ENCODE results near the gene ZNF154.

ZNF154 gene

DNA sequence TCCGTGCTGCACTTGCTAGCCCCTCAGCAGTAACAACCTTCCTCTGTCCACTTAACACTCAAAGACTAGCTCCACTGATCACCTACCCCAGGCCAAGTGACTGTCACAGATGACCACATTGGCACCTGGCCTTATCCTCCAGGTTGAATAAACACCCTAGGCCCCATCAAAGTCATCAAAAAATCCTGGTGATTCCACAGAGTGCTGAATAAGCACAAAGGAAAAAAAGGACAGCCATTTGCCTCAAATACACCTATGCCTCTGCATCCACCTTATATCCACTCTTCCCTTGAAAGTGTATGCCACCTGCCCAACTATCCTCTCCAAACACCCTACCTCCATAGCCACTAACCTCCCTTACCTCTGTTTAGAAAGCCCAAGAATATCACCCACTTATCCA lies 2.7 kb downstream of the ZNF154 start:
- Histone ChIP-seq H3K9ac (ENCODE audit: low read depth, low read length) (no peak overlapping the region), H3K9me3 (ENCODE audit: control insufficient read depth, insufficient read depth, low read length) (peaks cover 20% of the 10 kb centered on the region), H3K36me3 (ENCODE audit: insufficient read depth, low read length) (peaks cover 21% of the 10 kb centered on the region), H3K4me1 (ENCODE audit: insufficient read depth, low read length) (no peaks in the 10 kb centered on the region)

DNA sequence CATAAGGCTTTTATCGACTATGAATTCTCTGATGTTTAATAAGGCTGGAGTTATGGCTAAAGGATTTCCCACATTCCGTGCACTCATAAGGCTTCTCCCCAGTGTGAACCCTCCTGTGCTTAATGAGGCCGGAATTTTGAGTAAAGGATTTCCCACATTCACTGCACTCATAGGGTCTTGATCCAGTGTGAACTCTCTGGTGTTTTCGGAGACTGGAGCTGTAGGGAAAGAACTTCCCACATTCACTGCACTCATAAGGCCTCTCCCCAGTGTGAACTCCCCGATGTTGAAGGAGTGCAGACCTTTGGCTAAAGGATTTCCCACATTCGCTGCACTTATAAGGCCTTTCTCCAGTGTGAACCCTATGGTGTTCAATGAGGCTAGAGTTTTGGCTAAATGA lies 7.4 kb downstream of the ZNF154 start:
- H3K9me3 ChIP-seq (ENCODE audit: control insufficient read depth, insufficient read depth, low read length) = peaks cover 24% of the 10 kb centered on the region
- H3K9ac ChIP-seq (ENCODE audit: low read depth, low read length) = no peak overlapping the region
- no peaks in the 10 kb centered on the region for H3K4me1 ChIP-seq (ENCODE audit: insufficient read depth, low read length)
- H3K36me3 ChIP-seq (ENCODE audit: insufficient read depth, low read length) = peaks cover 40% of the 10 kb centered on the region

DNA sequence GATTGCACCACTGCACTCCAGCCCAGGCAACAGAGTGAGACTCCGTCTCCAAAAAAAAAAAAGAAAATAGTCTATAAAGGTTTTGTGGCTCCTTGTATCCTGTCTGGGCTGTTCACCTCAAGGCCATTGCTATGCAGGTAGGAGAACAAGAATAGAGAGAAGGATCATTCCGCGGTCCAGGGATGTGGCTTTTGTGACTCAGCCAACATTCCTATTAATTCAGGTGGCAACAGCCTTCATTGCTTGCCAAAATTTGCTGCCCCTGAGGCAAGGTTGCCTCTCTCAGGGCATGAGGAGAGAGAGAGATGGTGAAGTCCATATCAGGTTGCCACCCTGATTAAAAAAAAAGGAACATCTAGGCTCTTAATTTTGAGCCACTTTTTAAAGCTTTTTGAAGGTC lies 19.3 kb downstream of the ZNF154 start:
- no peak overlapping the region for H3K9ac ChIP-seq (ENCODE audit: low read depth, low read length)
- H3K4me1 ChIP-seq (ENCODE audit: insufficient read depth, low read length) = no peaks in the 10 kb centered on the region
- peaks cover 48% of the 10 kb centered on the region for H3K9me3 ChIP-seq (ENCODE audit: control insufficient read depth, insufficient read depth, low read length)
- peaks cover 41% of the 10 kb centered on the region for H3K36me3 ChIP-seq (ENCODE audit: insufficient read depth, low read length)

DNA sequence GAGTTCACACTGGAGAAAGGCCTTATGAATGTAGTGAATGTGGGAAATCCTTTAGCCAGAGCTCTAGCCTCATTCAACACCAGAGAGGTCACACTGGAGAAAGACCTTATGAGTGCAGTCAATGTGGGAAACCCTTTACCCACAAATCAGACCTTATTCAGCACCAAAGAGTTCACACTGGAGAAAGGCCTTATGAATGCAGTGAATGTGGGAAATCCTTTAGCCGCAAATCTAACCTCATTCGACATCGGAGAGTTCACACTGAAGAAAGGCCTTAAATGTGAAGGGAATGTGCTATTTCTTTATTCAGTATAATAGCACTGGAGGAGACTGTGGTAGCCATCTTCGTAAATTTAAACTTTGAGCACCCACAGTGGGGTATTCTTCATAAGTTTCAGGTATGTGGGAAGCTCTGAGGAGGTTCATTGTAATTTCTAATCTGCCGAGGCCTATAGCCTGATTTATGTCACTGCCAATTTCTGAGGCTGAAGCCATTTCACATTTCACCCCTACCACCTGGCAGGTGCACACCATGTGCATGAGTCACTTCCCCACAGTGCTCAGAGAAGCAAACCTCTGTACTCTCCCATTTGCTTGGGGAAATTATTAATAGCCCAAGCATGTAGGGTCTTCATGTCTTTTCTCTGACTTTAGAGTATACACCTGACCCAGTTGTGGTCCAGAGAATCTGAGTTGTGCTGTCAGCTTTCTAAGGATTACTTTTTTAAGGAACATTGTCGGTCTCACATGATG lies 20.8 kb downstream of the ZNF154 start:
- Histone ChIP-seq H3K9me3 (ENCODE audit: control insufficient read depth, insufficient read depth, low read length) (peaks cover 63% of the 10 kb centered on the region), H3K9ac (ENCODE audit: low read depth, low read length) (no peak overlapping the region), H3K4me1 (ENCODE audit: insufficient read depth, low read length) (no peaks in the 10 kb centered on the region), H3K36me3 (ENCODE audit: insufficient read depth, low read length) (peaks cover 52% of the 10 kb centered on the region)

DNA sequence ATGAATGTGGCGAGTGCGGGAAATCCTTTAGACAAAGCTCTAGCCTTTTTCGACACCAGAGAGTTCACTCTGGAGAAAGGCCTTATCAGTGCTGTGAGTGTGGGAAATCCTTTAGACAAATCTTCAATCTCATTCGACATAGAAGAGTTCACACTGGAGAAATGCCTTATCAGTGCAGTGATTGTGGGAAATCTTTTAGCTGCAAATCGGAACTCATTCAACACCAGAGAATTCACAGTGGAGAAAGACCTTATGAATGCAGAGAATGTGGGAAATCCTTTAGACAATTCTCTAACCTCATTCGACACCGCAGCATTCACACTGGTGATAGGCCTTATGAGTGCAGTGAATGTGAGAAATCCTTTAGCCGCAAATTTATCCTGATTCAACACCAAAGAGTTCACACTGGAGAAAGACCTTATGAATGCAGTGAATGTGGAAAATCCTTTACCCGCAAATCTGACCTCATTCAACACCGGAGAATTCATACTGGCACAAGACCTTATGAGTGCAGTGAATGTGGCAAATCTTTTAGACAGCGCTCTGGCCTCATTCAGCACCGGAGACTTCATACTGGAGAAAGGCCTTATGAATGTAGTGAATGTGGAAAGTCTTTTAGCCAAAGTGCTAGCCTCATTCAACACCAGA lies 21.5 kb downstream of the ZNF154 start:
- peaks cover 52% of the 10 kb centered on the region for H3K36me3 ChIP-seq (ENCODE audit: insufficient read depth, low read length)
- peaks cover 66% of the 10 kb centered on the region for H3K9me3 ChIP-seq (ENCODE audit: control insufficient read depth, insufficient read depth, low read length)
- H3K9ac ChIP-seq (ENCODE audit: low read depth, low read length) = no peak overlapping the region
- H3K4me1 ChIP-seq (ENCODE audit: insufficient read depth, low read length) = no peaks in the 10 kb centered on the region

DNA sequence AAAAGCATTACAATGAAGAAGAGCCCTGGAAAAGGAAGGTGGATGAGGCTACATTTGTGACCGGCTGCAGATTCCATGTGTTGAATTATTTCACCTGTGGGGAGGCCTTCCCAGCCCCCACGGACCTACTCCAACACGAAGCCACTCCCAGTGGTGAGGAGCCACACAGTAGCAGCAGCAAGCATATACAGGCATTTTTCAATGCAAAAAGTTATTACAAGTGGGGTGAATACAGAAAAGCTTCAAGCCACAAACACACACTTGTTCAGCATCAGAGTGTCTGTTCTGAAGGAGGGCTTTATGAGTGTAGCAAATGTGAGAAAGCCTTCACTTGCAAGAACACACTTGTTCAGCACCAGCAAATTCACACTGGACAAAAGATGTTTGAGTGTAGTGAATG lies 22.3 kb downstream of the ZNF154 start:
- Histone ChIP-seq H3K9ac (ENCODE audit: low read depth, low read length) (no peak overlapping the region), H3K4me1 (ENCODE audit: insufficient read depth, low read length) (no peaks in the 10 kb centered on the region), H3K36me3 (ENCODE audit: insufficient read depth, low read length) (peaks cover 52% of the 10 kb centered on the region), H3K9me3 (ENCODE audit: control insufficient read depth, insufficient read depth, low read length) (peaks cover 66% of the 10 kb centered on the region)

DNA sequence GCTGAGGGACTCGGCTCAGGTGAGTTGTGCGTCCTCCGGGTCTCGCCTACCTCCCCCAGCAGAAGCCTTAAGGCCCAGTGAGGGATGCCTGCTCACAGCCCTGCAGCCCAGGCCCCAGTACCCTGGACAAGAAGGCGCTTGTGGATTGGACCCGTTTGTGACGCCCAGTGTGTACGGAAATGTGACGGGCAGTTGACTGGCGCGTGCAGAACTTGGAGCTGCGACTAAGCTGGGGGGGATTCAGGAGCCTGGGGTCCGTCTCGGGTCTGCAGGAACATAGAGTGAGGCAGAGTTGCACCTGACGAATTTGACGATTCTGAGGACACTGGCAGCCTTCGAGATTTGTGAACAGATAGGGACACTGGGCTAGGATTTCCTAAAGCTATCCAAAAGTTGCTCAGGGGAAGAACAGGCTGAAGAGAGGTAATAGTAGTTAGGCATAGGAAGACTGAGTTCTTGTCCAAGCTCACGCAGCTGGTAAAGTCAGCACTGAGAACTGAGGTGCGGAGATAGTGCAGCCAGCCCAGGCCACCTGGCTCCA lies 26.7 kb downstream of the ZNF154 start:
- peaks cover 36% of the 10 kb centered on the region for H3K36me3 ChIP-seq (ENCODE audit: insufficient read depth, low read length)
- H3K4me1 ChIP-seq (ENCODE audit: insufficient read depth, low read length) = no peaks in the 10 kb centered on the region
- peaks cover 42% of the 10 kb centered on the region for H3K9me3 ChIP-seq (ENCODE audit: control insufficient read depth, insufficient read depth, low read length)
- H3K9ac ChIP-seq (ENCODE audit: low read depth, low read length) = peak overlapping the region; percentile 94

DNA sequence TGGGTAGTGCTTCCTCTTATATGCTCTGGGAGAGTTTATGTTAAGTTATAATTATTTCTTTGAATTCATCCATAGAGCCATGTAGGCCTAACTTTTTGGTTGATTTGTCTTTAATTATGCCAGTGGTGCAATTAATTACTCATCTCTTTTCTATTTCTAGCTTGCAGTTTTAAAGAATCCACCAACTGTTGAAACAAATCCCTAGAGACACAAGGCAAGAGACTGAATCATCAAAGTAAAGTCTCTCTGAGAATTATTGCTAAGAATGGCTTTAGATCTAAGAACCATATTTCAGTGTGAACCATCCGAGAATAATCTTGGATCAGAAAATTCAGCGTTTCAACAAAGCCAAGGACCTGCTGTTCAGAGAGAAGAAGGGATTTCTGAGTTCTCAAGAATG lies 33.1 kb downstream of the ZNF154 start:
- Histone ChIP-seq H3K4me1 (ENCODE audit: insufficient read depth, low read length) (no peaks in the 10 kb centered on the region), H3K9me3 (ENCODE audit: control insufficient read depth, insufficient read depth, low read length) (no peaks in the 10 kb centered on the region), H3K9ac (ENCODE audit: low read depth, low read length) (no peak overlapping the region), H3K36me3 (ENCODE audit: insufficient read depth, low read length) (no peaks in the 10 kb centered on the region)

DNA sequence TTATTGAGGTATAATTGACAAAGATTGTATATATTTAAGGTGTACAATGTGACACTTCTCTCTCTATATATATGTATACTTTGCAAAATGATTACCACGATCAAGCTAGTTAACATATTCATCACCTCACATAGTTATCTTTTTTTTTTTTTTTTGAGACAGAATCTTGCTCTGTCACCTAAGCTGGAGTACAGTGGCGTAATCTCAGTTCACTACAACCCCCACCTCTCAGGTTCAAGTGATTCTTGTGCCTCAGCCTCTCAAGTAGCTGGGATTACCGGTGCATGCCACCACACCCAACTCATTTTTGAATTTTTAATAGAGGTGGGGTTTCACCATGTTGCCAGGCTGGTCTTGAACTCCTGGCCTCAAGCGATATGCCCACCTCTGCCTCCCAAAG lies 36.5 kb downstream of the ZNF154 start:
- Histone ChIP-seq H3K4me1 (ENCODE audit: insufficient read depth, low read length) (no peaks in the 10 kb centered on the region; the same call in 1 of the 2 replicates), H3K9me3 (ENCODE audit: control insufficient read depth, insufficient read depth, low read length) (no peaks in the 10 kb centered on the region), H3K9ac (ENCODE audit: low read depth, low read length) (no peak overlapping the region), H3K36me3 (ENCODE audit: insufficient read depth, low read length) (no peaks in the 10 kb centered on the region)

DNA sequence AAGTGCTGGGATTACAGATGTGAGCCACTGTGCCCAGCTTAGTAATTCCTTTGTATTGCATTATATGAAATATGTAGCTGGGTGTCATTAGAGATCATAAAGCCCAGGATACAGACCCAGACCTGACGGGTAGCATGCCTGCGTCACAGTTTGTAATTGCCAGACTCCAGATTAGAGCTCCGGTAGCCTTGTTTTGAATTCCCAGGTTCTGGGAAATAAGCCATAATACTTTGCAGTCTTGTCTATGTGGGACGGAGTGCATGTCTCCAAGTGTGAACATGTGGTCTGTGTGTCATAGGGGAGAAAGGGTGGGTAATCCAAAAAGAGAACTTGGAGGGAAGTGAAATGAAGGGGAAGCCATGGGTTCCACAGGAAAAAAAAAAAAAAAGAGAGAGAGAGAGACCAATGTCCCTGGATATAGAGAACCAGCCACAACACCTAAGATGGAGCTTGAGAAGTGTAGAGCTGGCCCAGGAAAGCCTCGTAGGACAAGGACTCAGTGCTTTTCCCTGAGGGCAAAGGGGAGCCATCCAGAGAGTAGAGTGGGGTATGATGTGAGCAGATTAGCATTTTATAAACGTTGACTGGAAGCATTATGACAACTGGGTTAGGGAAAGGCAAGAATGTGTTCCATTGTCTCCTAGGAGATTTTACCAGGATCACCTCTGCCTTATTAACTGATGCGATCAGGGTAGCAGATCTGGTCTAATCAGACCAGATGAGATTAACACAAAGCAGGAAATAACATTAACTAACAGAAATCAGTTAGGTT lies 37.7 kb downstream of the ZNF154 start:
- no peaks in the 10 kb centered on the region for H3K9me3 ChIP-seq (ENCODE audit: control insufficient read depth, insufficient read depth, low read length)
- H3K9ac ChIP-seq (ENCODE audit: low read depth, low read length) = no peak overlapping the region
- H3K36me3 ChIP-seq (ENCODE audit: insufficient read depth, low read length) = no peaks in the 10 kb centered on the region
- H3K4me1 ChIP-seq (ENCODE audit: insufficient read depth, low read length) = no peaks in the 10 kb centered on the region; the same call in 1 of the 2 replicates

DNA sequence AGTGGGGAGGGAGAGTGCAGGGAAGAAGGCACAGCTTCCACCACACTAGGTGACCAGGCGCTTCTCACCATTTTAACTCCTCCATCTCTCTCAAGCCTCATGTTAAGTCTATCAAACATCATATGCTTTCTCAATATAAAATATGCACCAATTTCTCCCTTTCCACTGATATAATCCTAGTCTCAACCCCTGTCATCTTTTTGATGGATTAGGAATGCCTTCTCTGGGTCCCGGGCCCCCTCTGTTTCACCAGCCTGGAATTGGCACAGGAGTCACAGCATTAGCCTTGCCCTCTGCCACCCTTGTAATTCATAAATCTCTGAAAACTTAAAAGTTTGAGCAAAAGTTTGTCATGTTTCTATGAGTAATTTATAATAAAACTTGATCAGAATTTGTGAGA lies 40.4 kb downstream of the ZNF154 start, which contains the start of gene ZSCAN4:
TSS of gene ZSCAN4 (plus strand) at position 301 of the 400 bp plus-strand sequence. CDS start 7,211 bp downstream, outside the sequence.
- Histone ChIP-seq H3K9ac (ENCODE audit: low read depth, low read length) (no peak within 1 kb of the TSS), H3K9me3 (ENCODE audit: control insufficient read depth, insufficient read depth, low read length) (no peaks in the 10 kb centered on the region), H3K36me3 (ENCODE audit: insufficient read depth, low read length) (no peaks in the 10 kb centered on the region), H3K4me1 (ENCODE audit: insufficient read depth, low read length) (peaks cover 3% of the 10 kb centered on the region; the same call in 1 of the 2 replicates)

DNA sequence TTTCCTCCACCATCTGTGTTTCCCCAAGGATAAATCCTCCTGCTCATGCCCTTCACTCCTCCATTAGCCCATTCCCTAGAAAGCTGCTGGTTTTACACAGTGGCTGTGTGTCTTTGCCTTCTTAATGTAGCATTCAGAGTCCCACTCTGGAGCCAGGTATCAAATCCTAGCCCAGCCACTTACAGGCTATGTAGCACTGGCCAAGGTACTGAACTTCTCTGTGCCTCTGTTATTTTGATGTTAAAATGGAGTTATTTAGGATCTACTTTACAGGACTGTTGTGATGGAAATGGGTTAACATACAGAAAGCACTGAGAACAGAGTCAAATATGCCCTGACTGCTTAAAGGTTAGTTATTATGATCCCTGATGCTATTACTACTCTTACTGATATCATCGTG lies 41.8 kb downstream of the ZNF154 start:
- no peak overlapping the region for H3K9ac ChIP-seq (ENCODE audit: low read depth, low read length)
- H3K36me3 ChIP-seq (ENCODE audit: insufficient read depth, low read length) = no peaks in the 10 kb centered on the region
- no peaks in the 10 kb centered on the region for H3K9me3 ChIP-seq (ENCODE audit: control insufficient read depth, insufficient read depth, low read length)
- peaks cover 3% of the 10 kb centered on the region; the same call in 1 of the 2 replicates for H3K4me1 ChIP-seq (ENCODE audit: insufficient read depth, low read length)

DNA sequence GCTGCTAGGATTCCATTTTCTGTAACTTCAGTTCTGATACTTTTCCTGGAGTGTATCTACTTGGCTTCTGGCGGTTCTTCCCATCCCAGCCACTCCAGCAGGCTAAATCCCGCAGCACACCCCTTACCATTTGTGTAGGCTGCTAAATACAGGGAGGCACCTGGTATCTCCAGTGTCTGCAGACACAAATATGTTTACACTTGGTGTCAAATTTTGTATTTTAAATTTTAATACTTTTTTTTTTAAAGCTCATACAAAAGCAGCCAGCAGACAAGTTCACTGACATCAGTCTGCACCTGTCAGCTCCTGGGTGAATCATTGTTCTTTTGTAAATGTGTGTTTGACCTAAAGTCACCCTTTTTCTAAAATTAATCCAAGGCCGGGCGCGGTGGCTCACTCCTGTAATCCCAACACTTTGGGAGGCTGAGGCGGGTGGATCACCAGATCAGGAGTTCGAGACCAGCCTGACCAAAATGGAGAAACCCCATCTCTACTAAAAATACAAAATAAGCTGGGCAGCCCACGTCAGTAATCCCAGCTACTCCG lies 43.7 kb downstream of the ZNF154 start:
- peaks cover 3% of the 10 kb centered on the region; the same call in 1 of the 2 replicates for H3K4me1 ChIP-seq (ENCODE audit: insufficient read depth, low read length)
- no peak overlapping the region for H3K9ac ChIP-seq (ENCODE audit: low read depth, low read length)
- no peaks in the 10 kb centered on the region for H3K36me3 ChIP-seq (ENCODE audit: insufficient read depth, low read length)
- H3K9me3 ChIP-seq (ENCODE audit: control insufficient read depth, insufficient read depth, low read length) = no peaks in the 10 kb centered on the region

All from ES-I3 (cell line).